ENCODE data around the gene SLC39A8.

Gene SLC39A8

GRCh38 chr4:102222838-102223409 is 122.4 kb downstream of the SLC39A8 start:
- DNase-seq = no peak

GRCh38 chr4:102219129-102219528 is 126.2 kb downstream of the SLC39A8 start:
- no peak for DNase-seq

- DNase-seq = no peak
Observed at GRCh38 chr4:102218656-102219055, 126.6 kb downstream of the SLC39A8 start.

- DNase-seq = peak; percentile 56
Observed at GRCh38 chr4:102217775-102218355, 127.4 kb downstream of the SLC39A8 start.

- DNase-seq = no peak
Observed at GRCh38 chr4:102217345-102217744, 127.9 kb downstream of the SLC39A8 start.

- no peak for DNase-seq
Observed at GRCh38 chr4:102216666-102217065, 128.6 kb downstream of the SLC39A8 start.

- DNase-seq = no peak
Observed at GRCh38 chr4:102213031-102213430, 132.3 kb downstream of the SLC39A8 start.
